ENCODE data around the gene CCNB2. TPM values are rescaled to one million over a fixed set of nuclear protein-coding genes. Genes with fewer than 3 reads are reported as not detected.

The CCNB2 gene
- total RNA-seq, 1 experiment from 2014 or later = 67.6 TPM

DNA sequence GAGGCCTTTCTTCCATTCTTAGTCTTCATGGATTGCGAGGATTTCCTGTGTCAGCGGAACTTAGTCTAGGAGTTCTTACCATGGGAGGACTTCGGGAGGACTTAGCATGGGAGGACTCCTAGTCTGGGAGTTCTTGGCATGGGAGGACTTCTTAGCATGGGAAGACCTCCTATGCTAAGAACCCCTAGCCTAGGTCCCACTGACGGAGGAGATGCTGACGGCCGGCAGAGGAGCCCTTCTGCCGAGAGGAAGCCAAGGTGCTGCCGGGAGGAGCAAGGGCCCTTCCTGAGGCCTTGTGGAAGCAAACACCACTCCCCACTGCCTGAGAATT lies 66.1 kb downstream of the CCNB2 start:
- H3K27me3 ChIP-seq (ENCODE audit: control insufficient read depth, insufficient read depth, low read length) = no peaks in the 10 kb centered on the region
- TF ChIP-seq, protein P1, sequence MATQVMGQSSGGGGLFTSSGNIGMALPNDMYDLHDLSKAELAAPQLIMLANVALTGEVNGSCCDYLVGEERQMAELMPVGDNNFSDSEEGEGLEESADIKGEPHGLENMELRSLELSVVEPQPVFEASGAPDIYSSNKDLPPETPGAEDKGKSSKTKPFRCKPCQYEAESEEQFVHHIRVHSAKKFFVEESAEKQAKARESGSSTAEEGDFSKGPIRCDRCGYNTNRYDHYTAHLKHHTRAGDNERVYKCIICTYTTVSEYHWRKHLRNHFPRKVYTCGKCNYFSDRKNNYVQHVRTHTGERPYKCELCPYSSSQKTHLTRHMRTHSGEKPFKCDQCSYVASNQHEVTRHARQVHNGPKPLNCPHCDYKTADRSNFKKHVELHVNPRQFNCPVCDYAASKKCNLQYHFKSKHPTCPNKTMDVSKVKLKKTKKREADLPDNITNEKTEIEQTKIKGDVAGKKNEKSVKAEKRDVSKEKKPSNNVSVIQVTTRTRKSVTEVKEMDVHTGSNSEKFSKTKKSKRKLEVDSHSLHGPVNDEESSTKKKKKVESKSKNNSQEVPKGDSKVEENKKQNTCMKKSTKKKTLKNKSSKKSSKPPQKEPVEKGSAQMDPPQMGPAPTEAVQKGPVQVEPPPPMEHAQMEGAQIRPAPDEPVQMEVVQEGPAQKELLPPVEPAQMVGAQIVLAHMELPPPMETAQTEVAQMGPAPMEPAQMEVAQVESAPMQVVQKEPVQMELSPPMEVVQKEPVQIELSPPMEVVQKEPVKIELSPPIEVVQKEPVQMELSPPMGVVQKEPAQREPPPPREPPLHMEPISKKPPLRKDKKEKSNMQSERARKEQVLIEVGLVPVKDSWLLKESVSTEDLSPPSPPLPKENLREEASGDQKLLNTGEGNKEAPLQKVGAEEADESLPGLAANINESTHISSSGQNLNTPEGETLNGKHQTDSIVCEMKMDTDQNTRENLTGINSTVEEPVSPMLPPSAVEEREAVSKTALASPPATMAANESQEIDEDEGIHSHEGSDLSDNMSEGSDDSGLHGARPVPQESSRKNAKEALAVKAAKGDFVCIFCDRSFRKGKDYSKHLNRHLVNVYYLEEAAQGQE (IDR thresholded peaks at IDR 0.05; ENCODE audit: insufficient read depth in 1 of 2, low read depth in 2 of 2, low read length in 1 of 2) = no peak
- TF ChIP-seq TCF7L2 (IDR thresholded peaks at IDR 0.05; ENCODE audit: low read depth, low read length) = no peak
- TF ChIP-seq, protein P2, sequence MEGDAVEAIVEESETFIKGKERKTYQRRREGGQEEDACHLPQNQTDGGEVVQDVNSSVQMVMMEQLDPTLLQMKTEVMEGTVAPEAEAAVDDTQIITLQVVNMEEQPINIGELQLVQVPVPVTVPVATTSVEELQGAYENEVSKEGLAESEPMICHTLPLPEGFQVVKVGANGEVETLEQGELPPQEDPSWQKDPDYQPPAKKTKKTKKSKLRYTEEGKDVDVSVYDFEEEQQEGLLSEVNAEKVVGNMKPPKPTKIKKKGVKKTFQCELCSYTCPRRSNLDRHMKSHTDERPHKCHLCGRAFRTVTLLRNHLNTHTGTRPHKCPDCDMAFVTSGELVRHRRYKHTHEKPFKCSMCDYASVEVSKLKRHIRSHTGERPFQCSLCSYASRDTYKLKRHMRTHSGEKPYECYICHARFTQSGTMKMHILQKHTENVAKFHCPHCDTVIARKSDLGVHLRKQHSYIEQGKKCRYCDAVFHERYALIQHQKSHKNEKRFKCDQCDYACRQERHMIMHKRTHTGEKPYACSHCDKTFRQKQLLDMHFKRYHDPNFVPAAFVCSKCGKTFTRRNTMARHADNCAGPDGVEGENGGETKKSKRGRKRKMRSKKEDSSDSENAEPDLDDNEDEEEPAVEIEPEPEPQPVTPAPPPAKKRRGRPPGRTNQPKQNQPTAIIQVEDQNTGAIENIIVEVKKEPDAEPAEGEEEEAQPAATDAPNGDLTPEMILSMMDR (IDR thresholded peaks at IDR 0.05) = no peak
- TF ChIP-seq POLR2AphosphoS5 (IDR thresholded peaks at IDR 0.05; ENCODE audit: low read depth, low read length) = no peak
- ATAC-seq = no peak
- H3K9me3 ChIP-seq (ENCODE audit: control insufficient read depth, insufficient read depth, low read depth, low read length) = no peaks in the 10 kb centered on the region
- POLR2A ChIA-PET = no interaction called here
- in situ Hi-C loops (cut with HindIII; ENCODE audit: low pct_unique_long_range_greater_than_20kb, low sequenced_read_pairs) = no loop called here
- no peak overlapping the region for H3K27ac ChIP-seq (ENCODE audit: low read length)
- no peaks in the 10 kb centered on the region for H3K36me3 ChIP-seq (ENCODE audit: control insufficient read depth, insufficient read depth, low read length)
- no peak overlapping the region for H3K4me3 ChIP-seq (ENCODE audit: low read depth in 2 of 2, low read length in 2 of 2)
- no peak for DNase-seq (ENCODE audit: low read depth, low spot score)
- CTCF ChIA-PET = no interaction called here
- intact Hi-C loops (cut with micrococcal nuclease; ENCODE audit: unreplicated experiment) = loop anchor here (5.0 kb wide), 1 partner anchor 321 kb away; no protein-coding TSS in a partner anchor
- peaks cover 9% of the 10 kb centered on the region for H3K4me1 ChIP-seq (ENCODE audit: control insufficient read depth, insufficient read depth, low read length)
- no TSS peak for BruUV-seq (replicated peaks)

DNA sequence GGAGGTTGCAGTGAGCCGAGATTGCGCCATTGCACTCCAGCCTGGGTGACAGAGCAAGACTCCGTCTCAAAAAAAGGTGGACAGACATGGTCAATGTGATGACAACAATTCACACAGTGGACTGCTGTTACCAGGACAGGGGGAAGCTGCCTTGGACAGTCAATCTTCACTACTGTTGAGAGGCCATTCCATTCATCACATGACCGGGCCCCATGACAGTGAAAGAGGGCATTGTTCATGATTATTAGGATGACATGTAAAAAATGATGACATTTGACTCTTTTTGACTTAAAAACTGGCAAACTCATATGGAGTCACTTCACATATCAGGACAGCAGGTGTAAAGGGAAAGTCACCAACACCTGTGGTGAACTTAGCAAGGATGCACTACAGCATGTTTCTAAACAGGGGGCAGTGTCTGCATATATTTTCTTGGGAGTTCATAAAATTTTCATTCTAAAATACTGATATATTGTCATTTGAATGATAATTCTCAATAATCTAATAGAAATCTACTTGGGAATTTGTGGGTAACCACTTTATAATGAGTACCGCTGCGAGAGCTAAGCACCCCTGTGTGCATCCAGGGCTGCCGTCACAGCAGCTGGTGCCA lies 67.4 kb downstream of the CCNB2 start:
- intact Hi-C loops (cut with micrococcal nuclease; ENCODE audit: unreplicated experiment) = loop anchor here (5.0 kb wide), 1 partner anchor 320 kb away; no protein-coding TSS in a partner anchor
- ChIA-PET CTCF (no interaction called here), POLR2A (no interaction called here)
- no peaks in the 10 kb centered on the region for H3K36me3 ChIP-seq (ENCODE audit: control insufficient read depth, insufficient read depth, low read length)
- no TSS peak for BruUV-seq (replicated peaks)
- no peaks in the 10 kb centered on the region for H3K9me3 ChIP-seq (ENCODE audit: control insufficient read depth, insufficient read depth, low read depth, low read length)
- H3K27ac ChIP-seq (ENCODE audit: low read length) = no peak overlapping the region
- in situ Hi-C loops (cut with HindIII; ENCODE audit: low pct_unique_long_range_greater_than_20kb, low sequenced_read_pairs) = no loop called here
- peaks cover 9% of the 10 kb centered on the region for H3K4me1 ChIP-seq (ENCODE audit: control insufficient read depth, insufficient read depth, low read length)
- ATAC-seq = no peak
- DNase-seq (ENCODE audit: low read depth, low spot score) = no peak
- TF ChIP-seq POLR2AphosphoS5 (IDR thresholded peaks at IDR 0.05; ENCODE audit: low read depth, low read length) = no peak
- no peak for TF ChIP-seq SIN3A (IDR thresholded peaks at IDR 0.05; ENCODE audit: borderline replicate concordance, insufficient read depth, low read depth, low read length)
- TF ChIP-seq, protein P1 (IDR thresholded peaks at IDR 0.05; ENCODE audit: insufficient read depth in 1 of 2, low read depth in 2 of 2, low read length in 1 of 2) = no peak
- TF ChIP-seq, protein P2 (IDR thresholded peaks at IDR 0.05) = no peak
- no peak for TF ChIP-seq TCF7L2 (IDR thresholded peaks at IDR 0.05; ENCODE audit: low read depth, low read length)
- no peaks in the 10 kb centered on the region for H3K27me3 ChIP-seq (ENCODE audit: control insufficient read depth, insufficient read depth, low read length)
- H3K4me3 ChIP-seq (ENCODE audit: low read depth in 2 of 2, low read length in 2 of 2) = no peak overlapping the region
